ENCODE data around the gene P2RX1. TPM values are rescaled to one million over a fixed set of nuclear protein-coding genes. Genes with fewer than 3 reads are reported as not detected.

The P2RX1 gene
- total RNA-seq, 1 experiment from 2014 or later, result not detected

DNA sequence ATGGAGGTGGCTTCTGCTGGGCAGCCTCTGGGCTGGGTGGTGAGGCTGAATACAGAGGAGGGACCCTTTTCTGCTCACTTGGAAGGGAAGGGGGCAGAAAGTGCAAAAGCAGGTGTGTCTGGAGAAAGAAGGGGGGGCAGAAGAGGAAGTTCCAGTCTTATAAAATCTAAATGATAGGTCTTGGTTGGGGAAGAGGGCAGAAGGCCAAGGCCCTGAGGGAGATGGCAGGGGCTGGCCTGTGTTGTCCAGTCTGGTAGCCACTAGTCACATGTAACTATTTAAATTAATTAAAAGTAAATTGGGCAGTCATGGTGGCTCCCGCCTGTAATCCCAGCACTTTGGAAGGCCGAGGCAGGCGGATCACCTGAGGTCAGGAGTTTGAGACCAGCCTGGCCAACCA, 20.9 kb downstream of the P2RX1 start:
- no peak overlapping the region for H2AFZ ChIP-seq
- ChIA-PET POLR2A (ENCODE audit: unreplicated experiment) (interaction anchor here (0.7 kb wide), 1 partner anchor 193 kb away, joined by 21 read pairs; no protein-coding TSS in a partner anchor), CTCF (interaction anchor here (0.9 to 1.0 kb wide), 2 partner anchors 19 to 49 kb away, joined by 3 read pairs; no protein-coding TSS in a partner anchor)
- H3K27me3 ChIP-seq (ENCODE audit: insufficient read depth, low read depth), result no peaks in the 10 kb centered on the region
- H4K20me1 ChIP-seq (ENCODE audit: insufficient read depth), result no peaks in the 10 kb centered on the region
- DNase-seq, result no peak
- intact Hi-C loops (cut with micrococcal nuclease; ENCODE audit: unreplicated experiment), result loop anchor here (10.0 kb wide), 2 partner anchors 269 to 851 kb away; no protein-coding TSS in a partner anchor
- no peaks in the 10 kb centered on the region for H3K36me3 ChIP-seq (ENCODE audit: low read depth)
- H3K9me3 ChIP-seq (ENCODE audit: insufficient read depth, low read depth), result no peaks in the 10 kb centered on the region
- H3K79me2 ChIP-seq (ENCODE audit: low read depth), result 0 out of 2 replicates have a peak, but pooled peaks cover 3% of the 10 kb centered on the region
- BruUV-seq (replicated peaks), result no TSS peak
- no peak overlapping the region for H3K4me3 ChIP-seq
- H3K27ac ChIP-seq, result no peak overlapping the region
- no peaks in the 10 kb centered on the region for H3K9me2 ChIP-seq (ENCODE audit: insufficient read depth)
- H3F3A ChIP-seq (ENCODE audit: insufficient read depth, low read depth), result peaks cover 31% of the 10 kb centered on the region
- TF ChIP-seq CTCF (conservative IDR thresholded peaks at IDR 0.05) (no peak), EZH2 (IDR thresholded peaks at IDR 0.05; ENCODE audit: low read depth) (no peak)
- peak overlapping the region; percentile 41 for H3K4me2 ChIP-seq
- peaks cover 44% of the 10 kb centered on the region for H3K4me1 ChIP-seq (replicated peaks; ENCODE audit: insufficient read depth)

DNA sequence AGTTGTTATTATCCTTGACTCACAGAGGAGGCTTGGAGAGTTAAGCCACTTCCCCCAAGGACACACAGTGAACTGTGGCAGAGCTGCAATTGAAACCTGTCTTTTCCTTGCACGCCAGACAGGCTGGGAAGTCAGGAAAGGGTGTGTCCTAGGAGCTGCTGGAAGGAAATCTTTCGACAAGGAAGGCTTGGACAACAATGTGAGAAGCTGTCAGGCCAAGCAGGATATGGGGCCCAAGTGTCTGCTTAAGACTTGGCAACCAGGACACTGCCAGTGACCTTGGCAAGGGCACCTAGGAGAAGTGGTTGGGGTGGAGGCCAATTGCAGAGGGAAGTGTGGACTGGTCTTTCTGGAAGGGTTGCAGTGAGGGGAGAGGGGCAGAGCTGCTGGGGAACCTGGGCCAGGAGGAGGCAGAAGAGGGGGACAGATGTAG, 21.3 kb downstream of the P2RX1 start:
- CTCF ChIA-PET, result interaction anchor here (0.7 to 1.0 kb wide), 3 partner anchors 19 to 87 kb away, joined by 3 to 6 read pairs (median 3); no protein-coding TSS in a partner anchor
- no peaks in the 10 kb centered on the region for H3K27me3 ChIP-seq (ENCODE audit: insufficient read depth, low read depth)
- H4K20me1 ChIP-seq (ENCODE audit: insufficient read depth), result no peaks in the 10 kb centered on the region
- no peaks in the 10 kb centered on the region for H3K9me2 ChIP-seq (ENCODE audit: insufficient read depth)
- peaks cover 49% of the 10 kb centered on the region for H3K4me1 ChIP-seq (replicated peaks; ENCODE audit: insufficient read depth)
- no peak overlapping the region for H2AFZ ChIP-seq
- H3K36me3 ChIP-seq (ENCODE audit: low read depth), result no peaks in the 10 kb centered on the region
- BruUV-seq (replicated peaks), result no TSS peak
- H3K4me2 ChIP-seq, result peak overlapping the region; percentile 41
- H3K79me2 ChIP-seq (ENCODE audit: low read depth), result peaks cover 4% of the 10 kb centered on the region; the same call in 1 of the 2 replicates
- DNase-seq, result peak; percentile 68 to 74
- POLR2A ChIA-PET (ENCODE audit: unreplicated experiment), result interaction anchor here (0.6 to 0.7 kb wide), 2 partner anchors 193 to 228 kb away, joined by 6 to 21 read pairs; no protein-coding TSS in a partner anchor
- H3K4me3 ChIP-seq, result no peak overlapping the region
- TF ChIP-seq EZH2 (IDR thresholded peaks at IDR 0.05; ENCODE audit: low read depth) (no peak), CTCF (conservative IDR thresholded peaks at IDR 0.05) (no peak)
- H3F3A ChIP-seq (ENCODE audit: insufficient read depth, low read depth), result peaks cover 32% of the 10 kb centered on the region
- no peaks in the 10 kb centered on the region for H3K9me3 ChIP-seq (ENCODE audit: insufficient read depth, low read depth)
- H3K27ac ChIP-seq, result no peak overlapping the region
- intact Hi-C loops (cut with micrococcal nuclease; ENCODE audit: unreplicated experiment), result loop anchor here (5.0 to 10.0 kb wide), 4 partner anchors 48 to 850 kb away; partner anchors contain the start of gene NCBP3

DNA sequence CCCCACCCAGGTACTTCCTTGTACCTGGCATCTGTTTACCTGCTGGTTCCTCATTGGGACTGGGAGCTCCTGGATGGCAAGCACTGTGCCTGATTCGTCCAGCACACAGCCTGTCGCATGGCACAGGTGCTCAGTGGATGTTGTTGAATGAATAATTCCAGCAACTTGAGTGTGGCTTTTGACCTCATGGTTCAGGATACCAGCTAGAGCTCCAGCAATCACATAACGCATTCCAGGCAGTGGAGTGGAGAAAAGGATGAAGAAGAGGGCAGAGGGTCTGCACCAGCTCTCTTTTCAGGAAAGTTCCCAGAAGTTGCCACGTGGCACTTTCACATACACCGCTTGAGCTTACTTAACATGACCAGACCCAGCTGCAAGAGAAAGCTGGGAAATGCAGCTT, 22.1 kb downstream of the P2RX1 start:
- intact Hi-C loops (cut with micrococcal nuclease; ENCODE audit: unreplicated experiment), result loop anchor here (5.0 to 10.0 kb wide), 4 partner anchors 47 to 849 kb away; partner anchors contain the start of gene NCBP3
- BruUV-seq (replicated peaks), result no TSS peak
- TF ChIP-seq CTCF (conservative IDR thresholded peaks at IDR 0.05), result no peak
- no peak for TF ChIP-seq EZH2 (IDR thresholded peaks at IDR 0.05; ENCODE audit: low read depth)
- Histone ChIP-seq H3K27me3 (ENCODE audit: insufficient read depth, low read depth) (no peaks in the 10 kb centered on the region), H3K4me2 (no peak overlapping the region), H2AFZ (no peak overlapping the region), H3K4me1 (replicated peaks; ENCODE audit: insufficient read depth) (peaks cover 56% of the 10 kb centered on the region), H3K9me3 (ENCODE audit: insufficient read depth, low read depth) (no peaks in the 10 kb centered on the region), H4K20me1 (ENCODE audit: insufficient read depth) (no peaks in the 10 kb centered on the region), H3F3A (ENCODE audit: insufficient read depth, low read depth) (peaks cover 39% of the 10 kb centered on the region), H3K9me2 (ENCODE audit: insufficient read depth) (no peaks in the 10 kb centered on the region), H3K79me2 (ENCODE audit: low read depth) (peaks cover 7% of the 10 kb centered on the region; the same call in 1 of the 2 replicates), H3K4me3 (no peak overlapping the region), H3K27ac (no peak overlapping the region), H3K36me3 (ENCODE audit: low read depth) (no peaks in the 10 kb centered on the region)
- ChIA-PET CTCF (interaction anchor here (0.6 to 0.7 kb wide), 2 partner anchors 86 to 248 kb away, joined by 3 to 6 read pairs; no protein-coding TSS in a partner anchor), POLR2A (ENCODE audit: unreplicated experiment) (interaction anchor here (0.6 kb wide), 1 partner anchor 227 kb away, joined by 6 read pairs; no protein-coding TSS in a partner anchor)
- no peak for DNase-seq

All from PC-9 (cell line).